ENCODE results near the gene ETFDH.
"Not testable (repeated sequence)": the region's sequence is repeated elsewhere in the genome, so short reads cannot be mapped to it uniquely, and the experiment has no call there.

ETFDH gene

DNA sequence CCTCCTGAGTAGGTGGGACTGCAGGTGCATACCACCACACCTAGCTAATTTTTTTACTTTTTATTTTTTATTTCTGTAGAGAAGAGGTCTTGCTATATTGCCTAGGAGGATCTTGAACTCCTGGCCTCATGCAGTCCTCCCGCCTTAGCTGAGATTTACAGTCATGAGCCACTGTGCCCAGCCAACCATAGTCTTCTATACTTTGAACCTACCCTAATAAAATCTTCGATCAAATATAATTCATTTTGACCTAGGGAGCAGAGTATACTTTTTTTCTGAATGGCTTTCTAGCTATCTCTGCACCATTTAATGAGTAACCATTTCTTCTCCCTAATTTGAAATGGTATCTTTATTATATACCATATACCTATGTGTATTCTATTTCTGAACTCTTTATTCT, 6.7 kb downstream of the ETFDH start:
- no peak for DNase-seq (ENCODE audit: low read depth in 3 of 3)

DNA sequence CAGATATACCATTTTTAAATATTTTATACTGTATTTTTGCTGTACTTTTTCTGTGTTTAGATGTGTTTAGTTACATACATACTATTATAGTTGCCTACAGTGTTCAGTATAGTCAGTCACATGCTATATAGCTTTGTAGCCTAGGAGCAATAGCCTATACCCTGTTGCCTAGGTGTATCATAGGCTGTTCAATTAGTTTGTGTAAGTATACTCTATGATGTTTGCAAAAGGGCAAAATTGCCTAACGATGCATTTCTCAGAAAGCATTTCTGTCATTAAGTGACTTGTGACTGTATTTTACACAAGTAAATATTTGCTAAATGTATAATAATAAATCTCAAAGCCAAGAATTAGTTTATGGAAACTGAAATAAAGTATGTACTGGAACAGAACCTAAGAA, 9.5 kb downstream of the ETFDH start:
- DNase-seq (ENCODE audit: low read depth in 3 of 3) = no peak

DNA sequence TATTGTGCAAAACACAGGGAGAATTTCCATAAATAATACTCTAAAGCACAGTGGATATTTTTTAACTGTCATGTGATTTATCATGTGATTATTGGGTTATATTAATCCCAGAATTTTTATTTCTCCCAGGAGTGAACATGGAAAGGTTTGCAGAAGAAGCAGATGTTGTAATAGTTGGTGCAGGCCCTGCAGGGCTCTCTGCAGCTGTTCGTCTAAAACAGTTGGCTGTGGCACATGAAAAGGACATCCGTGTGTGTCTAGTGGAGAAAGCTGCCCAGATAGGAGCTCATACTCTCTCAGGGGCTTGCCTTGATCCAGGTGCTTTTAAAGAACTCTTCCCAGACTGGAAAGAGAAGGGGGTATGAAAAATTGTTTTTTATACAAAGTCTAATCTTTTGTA, 10.0 kb downstream of the ETFDH start:
- no peak for DNase-seq (ENCODE audit: low read depth in 3 of 3)

DNA sequence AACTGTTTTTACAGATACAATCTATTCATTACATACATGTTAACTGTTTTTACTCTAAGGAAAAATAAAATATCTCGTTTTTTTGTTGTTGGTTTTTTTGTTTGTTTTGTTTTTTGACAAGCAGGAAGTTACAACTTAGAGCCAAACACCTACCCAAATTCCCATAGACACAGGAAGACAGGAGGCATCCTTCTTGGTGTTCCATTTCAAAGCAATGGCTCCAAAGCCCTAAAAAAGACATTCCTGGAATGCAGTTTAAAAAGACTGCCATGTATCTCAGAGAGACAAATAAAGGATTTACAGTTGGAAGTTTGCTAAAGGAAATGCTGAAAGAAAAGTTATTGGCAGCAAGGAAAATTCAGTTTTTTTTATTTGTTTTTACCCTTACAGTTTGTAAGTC, 16.7 kb downstream of the ETFDH start:
- no peak for DNase-seq (ENCODE audit: low read depth in 3 of 3)

DNA sequence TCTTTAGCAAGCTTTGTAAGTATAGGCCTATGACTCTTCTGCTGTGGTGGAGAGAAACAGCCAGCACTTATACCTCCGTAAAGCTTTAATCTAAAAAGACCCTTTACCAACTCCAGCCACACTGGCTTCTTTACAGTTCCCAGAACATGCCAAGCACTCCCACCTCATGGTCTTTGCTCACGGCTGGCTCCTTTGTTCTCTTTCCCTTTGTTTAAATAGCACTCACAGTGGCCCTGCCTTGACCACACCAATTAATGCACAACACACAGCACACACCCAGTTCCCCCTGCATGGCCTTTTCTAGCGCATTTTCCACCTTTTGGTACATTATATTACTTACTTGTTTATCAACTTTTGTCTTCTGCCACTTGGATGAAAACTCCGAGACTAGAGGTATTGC, 32.2 kb downstream of the ETFDH start:
- DNase-seq (ENCODE audit: low read depth in 3 of 3) = no peak

DNA sequence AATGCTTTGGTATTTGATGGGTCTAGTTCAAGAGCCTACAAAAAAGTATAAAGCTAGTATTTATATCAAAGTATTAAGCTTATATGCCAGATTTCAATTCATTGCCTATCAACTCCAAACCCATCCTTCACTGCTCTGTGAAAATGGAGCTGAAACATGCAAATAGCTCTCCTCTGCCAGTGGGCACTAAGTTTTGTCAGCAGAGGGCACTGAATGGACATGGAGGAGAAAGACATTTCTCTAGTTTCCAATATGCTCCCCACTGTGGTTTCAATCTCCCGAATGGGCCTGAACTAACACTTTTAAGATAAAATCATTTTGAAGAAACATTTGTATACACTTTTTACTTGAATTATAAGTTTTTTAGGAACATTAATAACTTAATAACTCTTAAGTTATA, 38.7 kb downstream of the ETFDH start:
- no peak for DNase-seq (ENCODE audit: low read depth in 3 of 3)

DNA sequence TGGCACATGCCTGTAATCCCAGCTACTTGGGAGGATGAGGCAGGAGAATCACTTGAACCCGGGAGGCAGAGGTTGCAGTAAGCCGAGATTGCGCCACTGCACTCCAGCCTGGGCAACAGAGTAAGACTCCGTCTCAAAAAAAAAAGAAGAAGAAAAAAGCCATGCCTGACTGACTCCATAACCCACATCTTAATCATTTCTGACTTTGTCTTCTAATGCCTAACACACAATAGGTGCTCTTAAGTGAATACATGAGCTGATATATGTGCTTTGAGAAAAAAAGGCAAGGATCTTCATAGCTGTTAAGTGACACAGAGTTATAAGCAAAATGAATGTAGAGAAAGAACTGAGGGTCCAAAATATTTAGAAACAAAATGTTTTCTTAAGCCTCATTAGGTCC, 40.5 kb downstream of the ETFDH start:
- DNase-seq (ENCODE audit: low read depth in 3 of 3) = not testable (repeated sequence)

DNA sequence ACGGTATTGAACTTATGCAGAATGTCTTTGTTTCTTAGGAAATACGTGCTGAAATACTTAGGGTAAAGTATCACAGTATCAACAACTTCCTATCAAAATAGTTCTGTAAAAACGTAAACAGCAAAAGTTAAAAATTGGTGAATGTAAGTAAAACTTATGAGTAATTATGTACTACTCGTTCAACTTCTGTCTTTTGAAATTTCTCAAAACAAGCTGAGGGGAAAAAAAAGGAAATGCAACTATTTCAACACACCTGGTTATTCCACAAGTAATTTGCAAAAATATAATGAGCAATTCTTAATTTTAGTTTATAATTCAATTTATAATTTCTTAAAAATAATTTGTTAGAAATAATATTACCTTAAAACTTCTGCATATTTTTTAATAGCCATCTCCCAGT, 42.8 kb downstream of the ETFDH start:
- no peak for DNase-seq (ENCODE audit: low read depth in 3 of 3)

DNA sequence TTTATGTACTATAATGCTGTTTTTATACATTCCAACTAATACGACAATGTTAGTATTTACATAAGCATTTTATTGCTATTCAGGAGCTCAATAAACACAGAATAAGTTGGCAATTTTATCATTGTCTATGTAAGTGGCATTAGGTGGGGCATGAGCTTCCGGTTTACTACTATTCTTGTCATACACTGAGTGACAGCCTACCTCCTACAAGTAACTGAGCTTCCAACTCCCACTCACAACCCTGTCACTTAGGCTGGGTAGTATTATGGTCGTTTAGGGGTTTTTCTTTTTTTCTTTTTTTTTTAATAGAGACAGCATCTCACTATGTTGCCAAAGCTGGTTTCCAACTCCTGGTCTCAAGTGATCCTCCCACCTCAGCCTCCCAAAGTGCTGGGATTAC, 43.7 kb downstream of the ETFDH start:
- no peak for DNase-seq (ENCODE audit: low read depth in 3 of 3)

DNA sequence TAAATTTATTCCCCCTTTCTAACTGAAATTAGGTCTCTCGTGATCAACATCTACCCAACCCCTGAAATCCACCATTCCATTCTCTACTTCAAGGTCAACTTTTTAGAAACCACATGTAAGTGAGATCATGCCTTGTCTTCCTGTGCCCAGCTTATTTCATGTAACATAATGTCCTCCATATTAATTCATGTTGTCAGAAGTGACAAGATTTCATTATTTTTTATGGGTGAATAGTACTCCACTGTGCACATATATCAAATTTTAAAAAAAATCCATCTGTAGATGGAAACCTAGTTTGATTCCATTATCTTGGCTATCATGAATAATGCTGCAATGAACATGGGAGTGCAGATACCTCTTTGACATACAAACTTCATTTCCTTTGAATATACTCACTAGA, 49.6 kb downstream of the ETFDH start:
- DNase-seq (ENCODE audit: low read depth in 3 of 3) = no peak

DNA sequence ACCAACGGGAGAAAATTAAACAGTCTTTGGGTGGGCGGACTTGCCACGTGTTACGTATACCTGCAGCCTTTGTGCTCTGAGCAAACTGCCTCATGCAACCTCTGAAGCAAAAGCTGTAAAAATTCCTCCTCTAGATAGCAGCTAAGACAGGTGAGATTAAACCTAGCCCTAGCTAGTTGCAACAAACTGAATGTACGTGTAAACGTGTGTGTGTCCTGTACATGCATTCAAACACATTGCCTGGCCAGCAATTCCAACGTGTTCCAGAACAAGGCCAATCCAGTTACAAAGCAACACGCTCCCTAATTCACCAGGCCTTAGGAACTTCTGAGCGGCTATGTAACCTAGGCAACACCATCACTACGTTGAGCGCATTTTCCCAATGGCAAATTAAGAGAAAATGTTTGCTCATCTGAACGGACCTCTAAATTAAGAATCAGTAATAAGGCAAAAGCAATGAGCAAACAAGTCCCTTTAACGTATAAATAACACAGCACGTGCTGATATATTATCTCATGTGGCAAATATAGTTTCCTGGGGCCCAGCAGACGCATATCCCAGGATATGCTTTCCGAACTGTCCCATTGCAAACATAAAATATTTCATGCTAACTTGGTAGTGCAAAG, 50.3 kb downstream of the ETFDH start:
- DNase-seq (ENCODE audit: low read depth in 3 of 3) = no peak

DNA sequence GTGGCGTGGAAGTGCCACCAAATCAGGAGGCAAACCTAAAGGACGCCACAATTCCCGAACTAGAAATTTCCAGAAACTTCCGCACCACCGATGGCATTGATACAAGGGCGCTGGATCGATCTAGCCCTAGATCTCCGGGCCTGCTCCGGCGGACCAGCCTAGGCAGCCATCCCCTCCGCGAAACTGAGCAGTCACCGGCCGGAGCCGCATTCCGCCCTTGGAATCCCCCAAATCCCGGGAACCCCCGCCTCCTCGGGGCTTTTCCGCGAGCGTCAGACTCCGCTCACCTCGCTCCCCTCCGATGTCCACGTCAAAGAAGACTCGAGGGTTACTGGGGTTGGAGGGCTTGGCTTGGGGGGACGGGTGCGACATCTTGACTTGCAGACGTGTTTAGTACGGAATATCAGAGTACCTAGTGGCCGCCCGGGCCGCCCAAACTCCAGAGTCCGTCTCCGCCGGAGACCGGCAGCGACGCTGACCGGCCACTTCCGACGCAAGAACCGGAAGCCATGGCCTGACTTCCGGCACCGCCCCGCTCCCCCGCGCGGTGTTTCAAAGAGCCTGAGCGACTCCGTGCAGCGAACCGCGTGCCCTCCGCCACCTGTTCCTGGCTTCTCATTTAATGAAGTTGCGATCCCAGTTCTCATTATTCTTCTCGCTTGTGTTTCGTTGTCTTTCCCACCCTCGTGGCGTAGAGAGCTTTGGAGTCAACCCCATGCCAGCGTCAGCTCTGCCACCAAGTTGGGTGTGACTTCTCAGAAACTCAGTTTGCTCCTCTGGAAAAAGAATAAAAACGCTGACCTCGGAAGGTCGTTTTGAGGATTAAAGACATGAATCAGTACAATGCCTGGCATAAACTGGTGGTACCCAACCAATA, 51.1 kb downstream of the ETFDH start, which contains the start of gene PPID:
TSS of gene PPID (minus strand) at position 480 of the 877 bp plus-strand sequence. CDS start at position 372, 108 bp downstream.
- DNase-seq (ENCODE audit: low read depth in 3 of 3) = peak; percentile 68 to 77 (median 73)

DNA sequence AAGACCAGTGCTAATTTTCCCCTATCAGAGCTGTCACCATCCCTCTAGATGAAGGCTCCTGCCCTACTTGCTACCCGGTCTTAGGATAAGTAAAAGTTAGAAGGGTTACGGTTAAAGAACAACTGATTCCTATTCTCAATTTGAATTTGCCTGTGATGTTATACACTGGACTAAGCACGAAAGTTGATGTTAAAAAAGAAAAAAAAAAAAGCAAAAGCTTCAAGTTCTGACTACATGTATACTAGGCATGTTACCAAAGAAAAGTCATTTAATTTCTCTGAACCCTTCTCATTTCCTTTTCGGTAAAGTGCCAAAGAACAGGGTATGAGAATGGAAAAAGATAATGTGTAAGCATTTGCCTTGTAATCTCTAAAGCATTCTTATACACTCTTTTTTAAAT, 52.5 kb downstream of the ETFDH start:
- no peak for DNase-seq (ENCODE audit: low read depth in 3 of 3)

DNA sequence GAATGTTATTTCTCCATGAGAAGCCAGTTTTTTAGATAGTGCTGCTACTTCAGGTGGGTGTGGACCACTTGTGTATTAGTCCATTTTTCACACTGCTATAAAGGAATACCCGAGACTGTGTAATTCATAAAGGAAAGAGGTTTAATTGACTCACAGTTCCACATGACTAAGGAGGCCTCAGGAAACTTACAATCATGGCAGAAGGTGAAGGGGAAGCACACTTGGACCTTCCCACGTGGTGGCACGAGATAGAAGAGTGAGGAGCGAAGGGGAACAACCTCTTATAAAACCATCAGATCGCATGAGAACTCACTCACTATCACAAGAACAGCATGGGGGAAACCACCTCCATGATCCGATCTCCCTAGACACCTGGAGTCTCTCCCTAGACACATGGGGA, 54.5 kb downstream of the ETFDH start:
- DNase-seq (ENCODE audit: low read depth in 3 of 3) = no peak

DNA sequence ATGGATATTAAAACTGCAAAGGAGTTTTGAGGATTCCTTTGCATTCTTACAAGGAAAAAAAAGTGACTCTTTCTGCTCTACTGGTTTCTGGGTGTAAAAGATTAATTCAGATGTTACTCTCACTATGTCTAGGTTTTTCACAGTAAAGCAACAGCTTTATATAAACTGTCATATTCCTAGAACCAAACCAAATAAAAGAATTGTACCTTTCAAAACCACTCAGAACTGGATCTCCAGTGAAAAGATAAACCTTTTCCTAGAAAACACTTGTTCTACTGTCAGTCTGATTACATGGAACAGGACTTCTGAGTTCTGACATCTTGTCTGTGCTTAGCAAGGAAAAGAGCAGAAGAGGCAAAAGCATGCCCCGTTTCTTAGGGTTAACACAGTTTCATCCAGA, 56.1 kb downstream of the ETFDH start:
- no peak for DNase-seq (ENCODE audit: low read depth in 3 of 3)

DNA sequence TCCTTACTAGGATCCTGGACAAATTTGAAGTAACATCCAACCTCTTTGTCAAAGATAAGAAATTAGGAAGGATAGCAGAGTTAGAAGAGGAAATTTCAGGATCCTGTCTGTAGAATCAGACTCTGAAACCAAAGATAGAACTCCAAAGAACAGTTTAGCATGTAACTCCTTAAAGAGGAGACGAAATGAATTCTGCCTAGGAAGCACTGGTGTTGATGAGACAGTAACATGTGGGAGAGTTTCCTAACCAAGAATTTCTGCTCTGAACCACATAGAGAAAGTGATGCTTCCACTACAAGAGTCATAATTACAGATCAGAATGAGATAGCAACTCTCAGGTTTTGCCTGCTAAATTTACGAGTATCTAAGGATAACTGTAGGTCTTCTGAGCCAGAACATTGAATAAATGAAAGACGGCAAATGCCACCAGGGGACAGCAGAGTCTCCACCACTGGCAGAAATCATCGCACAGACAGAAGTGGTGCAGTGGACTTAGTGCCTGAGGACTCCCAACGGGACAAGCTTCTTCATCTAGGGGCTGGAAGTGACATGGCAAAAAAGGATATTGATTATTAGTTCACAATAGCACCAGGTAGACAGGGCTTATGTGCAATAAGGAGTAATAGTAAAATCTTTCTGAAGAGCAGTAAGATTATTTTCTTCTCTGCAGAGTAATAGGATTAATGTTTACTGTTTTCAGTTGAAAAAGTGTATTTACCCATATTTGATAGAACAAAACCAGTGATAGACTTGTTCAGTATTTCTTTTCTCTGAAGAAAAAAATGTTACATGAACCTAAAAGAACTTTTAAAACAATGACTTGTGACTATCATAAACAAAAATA, 57.8 kb downstream of the ETFDH start:
- DNase-seq (ENCODE audit: low read depth in 3 of 3) = no peak

DNA sequence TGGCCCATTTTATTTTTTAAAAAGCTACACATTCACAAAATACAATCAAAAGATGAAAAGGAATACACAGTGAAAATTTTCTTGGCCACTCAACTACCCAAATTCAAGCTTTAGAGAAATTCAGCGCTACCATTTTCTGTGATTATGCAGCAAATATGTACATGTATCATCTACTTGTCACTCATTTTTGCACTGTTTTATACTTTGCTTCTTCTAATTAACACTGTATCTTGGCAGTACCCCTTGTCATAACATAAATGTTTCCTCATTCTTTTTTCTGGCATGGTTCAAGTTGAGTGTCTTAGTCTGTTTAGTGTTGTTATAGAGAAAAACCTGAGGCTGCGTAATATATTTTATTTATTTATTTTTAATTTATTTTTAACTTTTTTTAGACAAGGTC, 66.8 kb downstream of the ETFDH start:
- DNase-seq (ENCODE audit: low read depth in 3 of 3) = no peak

DNA sequence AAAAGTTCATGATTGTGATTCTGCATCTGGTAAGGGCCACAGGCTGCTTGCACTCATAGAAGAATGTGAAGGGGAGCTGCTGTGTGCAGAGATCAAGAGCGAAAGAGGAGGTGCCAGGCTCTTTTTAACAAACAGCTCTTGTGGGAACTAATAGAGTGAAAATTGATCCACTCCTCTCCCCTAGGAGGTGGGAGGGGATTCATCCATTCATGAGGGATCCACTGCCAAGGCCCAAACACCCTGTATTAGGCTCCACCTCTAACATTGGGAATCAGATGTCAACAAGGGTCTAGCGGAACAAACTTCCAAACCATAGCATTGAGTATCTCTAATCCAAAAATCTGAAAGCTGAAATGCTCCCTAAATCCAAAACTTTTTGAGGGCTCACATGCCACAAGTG, 67.5 kb downstream of the ETFDH start:
- DNase-seq (ENCODE audit: low read depth in 3 of 3) = no peak

DNA sequence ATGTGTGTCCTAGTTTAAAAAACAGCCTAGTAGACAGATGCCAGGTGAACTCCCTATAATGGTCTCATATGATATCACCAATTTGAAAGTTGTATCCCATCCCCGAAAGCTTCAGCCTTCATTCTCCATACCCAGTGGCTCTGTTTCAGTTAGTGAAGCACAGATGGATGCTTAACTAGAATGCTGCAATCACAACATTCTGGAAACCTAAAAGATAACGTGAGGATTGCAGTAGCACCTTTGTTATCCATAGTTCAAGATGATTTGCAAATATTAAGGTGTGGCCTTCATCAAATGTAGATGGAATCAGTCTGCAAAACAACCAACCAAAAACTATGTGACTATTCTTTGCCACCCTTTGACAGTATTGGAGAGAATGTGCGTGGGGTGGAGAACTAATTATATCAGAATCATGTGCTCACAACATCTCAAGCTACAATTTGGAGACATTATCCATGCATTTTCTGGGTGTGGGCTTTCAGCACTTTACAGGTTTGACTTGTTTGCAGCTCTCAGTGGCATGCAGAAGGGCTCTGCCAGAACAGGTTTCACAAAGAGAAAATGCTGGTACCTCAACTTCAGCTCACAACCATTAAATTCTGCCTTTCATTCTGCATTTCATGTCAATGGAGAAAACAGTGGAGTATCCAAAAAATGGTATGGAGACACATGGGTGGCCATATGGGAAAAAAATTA, 69.4 kb downstream of the ETFDH start:
- no peak for DNase-seq (ENCODE audit: low read depth in 3 of 3)

DNA sequence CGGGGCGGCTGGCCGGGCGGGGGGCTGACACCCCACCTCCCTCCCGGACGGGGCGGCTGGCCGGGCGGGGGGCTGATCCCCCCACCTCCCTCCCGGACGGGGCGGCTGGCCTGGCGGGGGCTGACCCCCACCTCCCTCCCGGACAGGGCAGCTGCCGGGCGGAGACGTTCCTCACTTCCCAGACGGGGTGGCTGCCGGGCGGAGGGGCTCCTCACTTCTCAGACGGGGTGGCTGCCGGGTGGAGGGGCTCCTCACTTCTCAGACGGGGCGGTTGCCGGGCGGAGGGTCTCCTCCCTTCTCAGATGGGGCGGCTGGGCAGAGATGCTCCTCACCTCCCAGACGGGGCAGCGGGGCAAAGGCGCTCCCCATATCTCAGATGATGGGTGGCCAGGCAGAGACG, 74.4 kb downstream of the ETFDH start:
- DNase-seq (ENCODE audit: low read depth in 3 of 3) = not testable (repeated sequence)

DNA sequence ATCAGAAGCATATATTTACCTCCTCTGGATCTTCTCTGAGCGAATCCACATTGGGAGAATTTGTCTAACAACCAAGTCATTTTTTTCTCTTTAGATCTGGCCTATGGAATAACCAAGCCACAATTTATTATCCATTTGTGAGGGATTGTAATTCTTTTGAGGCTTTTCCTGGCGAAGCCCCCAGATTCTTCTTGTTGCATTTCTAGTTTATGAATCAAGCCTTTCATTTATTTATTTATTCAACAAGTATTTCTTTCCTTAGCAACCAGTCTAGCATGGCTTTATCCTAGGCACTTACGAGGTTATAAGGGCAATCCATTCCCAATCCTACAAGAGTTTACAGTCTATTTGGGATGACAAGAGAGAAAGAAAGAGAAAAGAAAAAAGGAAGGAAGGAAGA, 78.3 kb downstream of the ETFDH start:
- no peak for DNase-seq (ENCODE audit: low read depth in 3 of 3)
